Activated CD4-positive, alpha-beta T cell treated with anti-CD3 and anti-CD28 coated beads, Interleukin-2, amount 10 ng/mL, durations not matched to agents 24 days and 14 days (primary cell): Measurements from ENCODE around the gene CCSER1. TPM values are rescaled to one million over a fixed set of nuclear protein-coding genes. Genes with fewer than 3 reads are reported as not detected.
"Not testable (repeated sequence)": the region's sequence is repeated elsewhere in the genome, so short reads cannot be mapped to it uniquely, and the experiment has no call there.

Experiments
- DNase-seq: peaks from one replicate; pipeline ENCODE4 v3.0.0; 2022
- H3K27ac Mint-ChIP-seq: one replicate; pipeline ENCODE4 v1.8.0; 2022; ENCODE audit warnings: mild to moderate bottlenecking, mixed read lengths
- H3K27me3 Mint-ChIP-seq: one replicate; pipeline ENCODE4 v1.8.0; 2022; ENCODE audit warnings: mixed read lengths
- H3K36me3 Mint-ChIP-seq: one replicate; pipeline ENCODE4 v1.8.0; 2022; ENCODE audit warnings: low read depth, mild to moderate bottlenecking, mixed read lengths
- H3K4me1 Mint-ChIP-seq: one replicate; pipeline ENCODE4 v1.8.0; 2021; ENCODE audit warnings: mixed read lengths
- H3K4me3 Mint-ChIP-seq: one replicate; pipeline ENCODE4 v1.8.0; 2022; ENCODE audit warnings: mild to moderate bottlenecking, moderate library complexity, mixed read lengths
- H3K9me3 Mint-ChIP-seq: one replicate; pipeline ENCODE4 v1.8.0; 2021; ENCODE audit warnings: mixed read lengths
- intact Hi-C: fragments of 100-400 bp; cut with micrococcal nuclease; formaldehyde crosslinking; loops from one replicate; pipeline ENCODE4 v1.15.1; 2023
- total RNA-seq: library from RNA; stranded (reverse); gene quantifications from 2 replicates; pipeline ENCODE4 v1.2.3, GENCODE V29; 2022

Gene CCSER1
- total RNA-seq, 1 donor from 2014 or later = not detected

DNA sequence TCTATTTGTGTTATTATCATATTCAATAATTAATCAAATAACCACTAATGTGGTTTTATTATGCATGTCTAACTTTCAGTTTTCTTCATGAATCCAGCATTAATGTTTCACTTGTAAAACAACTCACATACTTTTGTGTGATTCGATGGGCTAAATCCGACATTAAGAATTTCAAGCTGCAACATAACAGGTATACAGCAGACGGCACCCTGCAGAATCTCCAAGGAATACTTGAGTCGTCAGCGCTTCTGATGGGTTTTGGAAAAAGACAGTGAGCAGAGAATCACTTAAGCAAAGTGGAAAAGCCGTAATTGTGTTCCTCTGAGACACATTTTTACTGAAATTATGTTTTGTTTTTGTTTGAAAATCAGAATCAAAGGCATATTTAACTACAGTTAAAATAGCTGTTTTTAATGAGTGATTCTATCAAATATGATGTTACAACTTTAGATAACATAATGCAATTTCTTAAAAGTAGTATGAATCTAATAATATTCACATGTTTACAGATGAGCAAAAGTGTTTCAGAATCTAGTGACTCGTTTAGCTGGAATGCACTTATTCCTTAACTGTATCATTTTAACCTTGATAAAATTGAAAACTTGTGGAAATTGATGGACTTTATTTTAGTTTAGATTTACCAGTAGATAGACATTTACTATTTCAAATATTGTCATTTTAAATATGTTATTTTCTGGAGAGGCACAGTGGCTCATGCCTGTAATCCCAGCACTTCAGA, 514.8 kb downstream of the CCSER1 start:
- no peak overlapping the region for H3K27ac Mint-ChIP-seq
- H3K9me3 Mint-ChIP-seq = no peaks in the 10 kb centered on the region
- H3K36me3 Mint-ChIP-seq = no peaks in the 10 kb centered on the region
- no peak for DNase-seq
- no peaks in the 10 kb centered on the region for H3K4me1 Mint-ChIP-seq
- intact Hi-C loops = no loop called here
- no peak overlapping the region for H3K4me3 Mint-ChIP-seq
- H3K27me3 Mint-ChIP-seq = no peaks in the 10 kb centered on the region

DNA sequence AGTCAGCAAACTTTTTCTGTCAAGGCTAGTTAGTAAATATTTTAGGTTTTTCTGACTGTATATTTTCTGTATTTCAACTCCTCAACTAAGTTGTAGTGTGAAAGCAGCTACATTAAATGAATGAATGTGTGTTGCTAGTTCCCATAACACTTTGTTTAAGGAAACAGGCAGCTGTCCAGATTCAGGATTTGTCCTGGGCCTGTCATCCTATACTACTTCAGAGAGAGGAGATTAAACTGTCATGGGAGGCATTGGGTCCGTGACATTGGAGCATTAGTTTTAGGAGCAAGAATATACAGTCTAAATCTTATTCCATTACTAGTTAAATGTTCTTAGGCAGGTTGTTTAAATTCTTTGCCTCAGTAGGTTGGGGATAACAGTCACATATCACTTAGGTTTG, 516.0 kb downstream of the CCSER1 start:
- intact Hi-C loops = no loop called here
- Mint-ChIP-seq H3K4me3 (no peak overlapping the region), H3K4me1 (no peaks in the 10 kb centered on the region), H3K27ac (no peak overlapping the region), H3K36me3 (no peaks in the 10 kb centered on the region), H3K27me3 (no peaks in the 10 kb centered on the region), H3K9me3 (no peaks in the 10 kb centered on the region)
- DNase-seq = no peak

DNA sequence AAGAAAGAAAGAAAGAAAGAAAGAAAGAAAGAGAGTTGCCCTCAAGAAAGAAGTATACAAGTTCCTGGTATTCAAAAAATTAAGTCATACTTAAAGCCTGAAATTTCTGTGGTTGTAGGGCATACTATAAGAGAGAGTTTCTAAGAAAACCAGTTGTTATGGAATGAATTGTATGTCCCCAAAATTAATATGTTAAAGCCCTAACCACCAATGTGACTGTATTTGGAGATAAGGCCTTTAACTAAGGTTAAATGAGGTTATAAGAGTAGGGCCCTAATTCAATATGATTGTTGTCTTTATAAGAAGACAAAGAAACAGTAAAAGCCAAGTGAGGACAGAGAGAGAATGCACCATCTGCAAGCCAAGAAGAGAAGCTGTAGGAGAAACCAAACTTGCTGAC, 521.1 kb downstream of the CCSER1 start:
- no peaks in the 10 kb centered on the region for H3K36me3 Mint-ChIP-seq
- H3K9me3 Mint-ChIP-seq = no peaks in the 10 kb centered on the region
- no peaks in the 10 kb centered on the region for H3K4me1 Mint-ChIP-seq
- intact Hi-C loops = no loop called here
- no peaks in the 10 kb centered on the region for H3K27me3 Mint-ChIP-seq
- DNase-seq = no peak
- H3K27ac Mint-ChIP-seq = no peak overlapping the region
- no peak overlapping the region for H3K4me3 Mint-ChIP-seq

DNA sequence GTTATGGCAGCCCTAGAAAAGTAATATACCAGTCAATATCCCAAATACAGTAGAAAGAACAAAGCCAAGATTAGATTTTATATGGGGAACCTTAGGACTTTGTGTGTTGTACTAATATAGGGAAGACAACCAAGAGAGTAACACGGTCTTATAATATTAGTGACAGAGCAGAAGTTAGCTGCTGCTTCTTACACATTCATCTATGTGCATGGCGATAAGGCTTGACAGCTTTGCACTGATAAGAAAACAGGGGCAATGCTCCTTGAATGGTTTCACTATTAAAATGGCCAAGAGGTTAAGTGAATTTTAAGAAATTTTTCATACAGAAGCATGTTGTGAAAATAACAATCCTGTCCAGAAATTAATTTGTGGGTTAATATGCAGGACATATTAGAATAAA, 521.6 kb downstream of the CCSER1 start:
- no peaks in the 10 kb centered on the region for H3K4me1 Mint-ChIP-seq
- DNase-seq = no peak
- intact Hi-C loops = no loop called here
- H3K27ac Mint-ChIP-seq = no peak overlapping the region
- H3K9me3 Mint-ChIP-seq = no peaks in the 10 kb centered on the region
- H3K4me3 Mint-ChIP-seq = no peak overlapping the region
- H3K36me3 Mint-ChIP-seq = no peaks in the 10 kb centered on the region
- no peaks in the 10 kb centered on the region for H3K27me3 Mint-ChIP-seq

- intact Hi-C loops = no loop called here
- Mint-ChIP-seq H3K27me3 (no peaks in the 10 kb centered on the region), H3K27ac (no peak overlapping the region), H3K36me3 (no peaks in the 10 kb centered on the region), H3K4me1 (no peaks in the 10 kb centered on the region), H3K9me3 (no peaks in the 10 kb centered on the region), H3K4me3 (no peak overlapping the region)
- DNase-seq = no peak
Observed at GRCh38 chr4:90660672-90661071, 533.5 kb downstream of the CCSER1 start.

DNA sequence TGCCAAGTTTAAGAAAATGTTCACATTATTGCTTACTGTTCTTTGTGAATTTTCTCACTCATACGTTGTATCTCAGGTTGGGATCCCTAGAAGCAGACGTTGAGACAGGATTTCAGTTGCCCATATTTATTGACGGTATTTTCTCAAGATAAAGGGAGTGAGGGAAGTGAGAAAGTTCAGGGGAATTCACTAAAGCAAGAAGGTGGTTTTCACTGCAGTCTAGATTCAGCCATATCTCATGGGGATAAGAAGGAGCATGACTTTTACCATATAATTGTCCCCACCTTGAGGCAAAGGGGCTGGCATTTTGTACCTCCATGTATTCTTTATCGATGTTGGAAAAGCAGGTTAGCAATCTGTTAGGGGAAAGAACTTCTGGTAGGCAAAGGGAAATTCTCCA, 543.0 kb downstream of the CCSER1 start:
- no peak for DNase-seq
- H3K27me3 Mint-ChIP-seq = no peaks in the 10 kb centered on the region
- intact Hi-C loops = no loop called here
- no peak overlapping the region for H3K4me3 Mint-ChIP-seq
- no peaks in the 10 kb centered on the region for H3K4me1 Mint-ChIP-seq
- no peak overlapping the region for H3K27ac Mint-ChIP-seq
- peaks cover 4% of the 10 kb centered on the region for H3K9me3 Mint-ChIP-seq
- H3K36me3 Mint-ChIP-seq = no peaks in the 10 kb centered on the region

DNA sequence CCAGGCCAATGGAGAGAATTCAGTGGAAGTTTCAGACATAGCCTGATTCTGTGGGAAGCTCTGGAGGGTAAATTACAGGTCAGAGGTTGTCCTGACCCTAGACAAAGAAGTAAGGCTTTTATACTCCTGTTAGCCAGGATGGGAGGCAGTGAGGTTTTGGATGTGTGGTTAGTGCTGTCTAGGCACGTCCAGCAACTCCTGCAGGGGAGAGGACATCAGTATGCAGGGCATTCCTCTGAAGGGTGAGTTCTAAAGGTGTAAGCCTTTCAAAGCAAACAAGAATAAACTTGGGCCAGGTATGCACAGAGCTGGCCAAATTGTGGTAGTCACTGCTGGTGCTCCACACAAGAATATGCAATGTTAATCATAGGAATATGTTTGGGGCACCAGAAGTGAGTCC, 562.5 kb downstream of the CCSER1 start:
- H3K9me3 Mint-ChIP-seq = no peaks in the 10 kb centered on the region
- no peak overlapping the region for H3K4me3 Mint-ChIP-seq
- no peak overlapping the region for H3K27ac Mint-ChIP-seq
- H3K27me3 Mint-ChIP-seq = no peaks in the 10 kb centered on the region
- intact Hi-C loops = no loop called here
- H3K4me1 Mint-ChIP-seq = no peaks in the 10 kb centered on the region
- H3K36me3 Mint-ChIP-seq = no peaks in the 10 kb centered on the region
- DNase-seq = peak; percentile 20

DNA sequence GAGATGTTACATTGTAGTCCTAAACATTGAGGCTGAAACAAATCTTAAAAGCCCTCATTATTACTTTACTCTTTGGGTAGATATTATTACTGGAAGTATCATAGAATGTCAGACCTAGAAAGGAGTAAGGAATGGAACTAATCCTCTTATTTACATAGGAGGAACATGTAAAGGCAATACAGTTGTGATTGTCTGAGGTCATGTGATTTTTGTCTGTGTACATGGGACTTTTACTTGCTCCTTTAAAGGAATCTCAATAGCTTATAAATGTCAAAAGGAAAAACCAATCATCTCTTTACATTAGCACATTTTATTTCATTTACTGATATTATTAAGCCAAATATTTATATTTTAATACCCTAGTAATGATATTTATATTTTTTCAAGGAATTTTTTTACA, 568.2 kb downstream of the CCSER1 start:
- no peak overlapping the region for H3K27ac Mint-ChIP-seq
- H3K27me3 Mint-ChIP-seq = no peaks in the 10 kb centered on the region
- no peaks in the 10 kb centered on the region for H3K4me1 Mint-ChIP-seq
- H3K36me3 Mint-ChIP-seq = no peaks in the 10 kb centered on the region
- intact Hi-C loops = no loop called here
- no peak for DNase-seq
- no peak overlapping the region for H3K4me3 Mint-ChIP-seq
- no peaks in the 10 kb centered on the region for H3K9me3 Mint-ChIP-seq

- DNase-seq, H3K27ac Mint-ChIP-seq, H3K27me3 Mint-ChIP-seq, H3K9me3 Mint-ChIP-seq, H3K4me3 Mint-ChIP-seq, H3K36me3 Mint-ChIP-seq, intact Hi-C loops, H3K4me1 Mint-ChIP-seq: not testable (repeated sequence)
Observed at GRCh38 chr4:90705501-90705900, 578.3 kb downstream of the CCSER1 start.

GRCh38 chr4:90715242-90715641, 588.0 kb downstream of the CCSER1 start:
- intact Hi-C loops = no loop called here
- H3K27me3 Mint-ChIP-seq = no peaks in the 10 kb centered on the region
- H3K9me3 Mint-ChIP-seq = no peaks in the 10 kb centered on the region
- no peak for DNase-seq
- H3K27ac Mint-ChIP-seq = no peak overlapping the region
- no peak overlapping the region for H3K4me3 Mint-ChIP-seq
- H3K36me3 Mint-ChIP-seq = no peaks in the 10 kb centered on the region
- H3K4me1 Mint-ChIP-seq = no peaks in the 10 kb centered on the region

GRCh38 chr4:90718931-90719330, 591.7 kb downstream of the CCSER1 start:
- H3K9me3 Mint-ChIP-seq = no peaks in the 10 kb centered on the region
- no peaks in the 10 kb centered on the region for H3K36me3 Mint-ChIP-seq
- intact Hi-C loops = no loop called here
- DNase-seq = no peak
- no peak overlapping the region for H3K27ac Mint-ChIP-seq
- H3K27me3 Mint-ChIP-seq = no peaks in the 10 kb centered on the region
- no peak overlapping the region for H3K4me3 Mint-ChIP-seq
- H3K4me1 Mint-ChIP-seq = no peaks in the 10 kb centered on the region

- Mint-ChIP-seq H3K9me3 (no peaks in the 10 kb centered on the region), H3K27me3 (no peaks in the 10 kb centered on the region), H3K27ac (no peak overlapping the region), H3K4me3 (no peak overlapping the region), H3K4me1 (no peaks in the 10 kb centered on the region), H3K36me3 (no peaks in the 10 kb centered on the region)
- intact Hi-C loops = no loop called here
- DNase-seq = no peak
Observed at GRCh38 chr4:90727938-90728337, 600.7 kb downstream of the CCSER1 start.

GRCh38 chr4:90730752-90731151, 603.6 kb downstream of the CCSER1 start:
- no peak overlapping the region for H3K27ac Mint-ChIP-seq
- H3K36me3 Mint-ChIP-seq = no peaks in the 10 kb centered on the region
- intact Hi-C loops = no loop called here
- no peaks in the 10 kb centered on the region for H3K27me3 Mint-ChIP-seq
- DNase-seq = no peak
- no peaks in the 10 kb centered on the region for H3K4me1 Mint-ChIP-seq
- H3K4me3 Mint-ChIP-seq = no peak overlapping the region
- H3K9me3 Mint-ChIP-seq = no peaks in the 10 kb centered on the region

DNA sequence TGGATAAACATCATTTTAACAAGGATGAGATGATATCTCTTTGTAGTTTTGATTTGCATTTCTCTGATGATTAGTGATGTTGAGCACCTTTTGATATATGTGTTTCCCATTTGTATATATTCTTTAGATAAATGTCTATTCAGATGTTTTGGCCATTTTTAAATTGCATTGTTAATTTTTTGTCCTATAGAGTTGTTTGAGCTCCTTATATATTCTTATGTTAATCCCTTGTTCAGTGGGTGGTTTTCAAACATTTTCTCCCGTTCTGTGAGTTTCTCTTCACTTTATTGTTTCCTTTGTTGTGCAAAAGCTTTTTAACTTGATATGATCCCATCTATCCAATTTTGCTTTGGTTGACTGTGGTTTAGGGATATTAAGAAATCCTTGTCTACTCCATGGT, 606.0 kb downstream of the CCSER1 start:
- no peaks in the 10 kb centered on the region for H3K27me3 Mint-ChIP-seq
- H3K9me3 Mint-ChIP-seq = peaks cover 5% of the 10 kb centered on the region
- H3K36me3 Mint-ChIP-seq = no peaks in the 10 kb centered on the region
- DNase-seq = no peak
- H3K4me1 Mint-ChIP-seq = no peaks in the 10 kb centered on the region
- intact Hi-C loops = no loop called here
- no peak overlapping the region for H3K27ac Mint-ChIP-seq
- H3K4me3 Mint-ChIP-seq = no peak overlapping the region

DNA sequence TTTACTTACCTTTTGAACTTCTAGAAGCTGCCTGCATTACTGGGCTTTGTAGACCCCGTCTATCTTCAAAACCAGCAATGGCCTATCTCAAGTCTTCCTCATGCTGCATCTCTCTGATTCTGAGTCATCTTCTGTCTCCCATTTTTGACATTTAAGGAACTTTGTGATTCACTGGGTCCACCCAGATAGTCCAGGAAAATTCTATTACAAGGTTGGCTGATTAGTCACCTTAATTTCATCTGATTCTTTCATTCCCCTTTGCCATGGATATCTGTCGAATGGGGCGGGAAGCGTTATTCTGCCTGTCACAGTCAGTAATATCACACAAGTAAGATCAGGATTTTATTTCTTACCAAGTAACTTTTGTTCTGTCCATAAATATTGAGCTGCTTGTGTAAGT, 618.0 kb downstream of the CCSER1 start:
- Mint-ChIP-seq H3K4me3 (no peak overlapping the region), H3K36me3 (no peaks in the 10 kb centered on the region), H3K4me1 (no peaks in the 10 kb centered on the region), H3K27ac (no peak overlapping the region), H3K9me3 (no peaks in the 10 kb centered on the region), H3K27me3 (no peaks in the 10 kb centered on the region)
- intact Hi-C loops = no loop called here
- no peak for DNase-seq
